ENCODE results near the gene SNRPD1.
"Not testable (repeated sequence)": the region's sequence is repeated elsewhere in the genome, so short reads cannot be mapped to it uniquely, and the experiment has no call there.

SNRPD1 gene

DNA sequence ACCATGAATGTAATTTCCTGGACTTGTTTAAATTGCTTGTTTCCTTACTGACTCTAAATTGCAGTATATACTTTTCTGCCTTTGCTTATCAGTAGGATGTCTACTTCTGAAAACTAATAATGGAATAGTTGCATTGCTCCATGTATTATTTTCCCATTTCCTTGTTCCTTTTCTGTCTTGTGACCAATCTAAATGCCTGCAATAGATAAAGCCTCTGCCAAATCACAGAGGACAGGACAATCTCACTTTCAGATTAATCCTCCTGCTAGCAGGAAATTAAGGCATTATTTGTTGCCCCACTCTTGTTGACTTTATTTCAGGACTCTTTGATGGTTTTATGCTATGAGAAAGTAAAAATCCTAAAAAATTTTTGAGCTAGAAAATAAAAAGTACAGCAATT, 6.9 kb upstream of the SNRPD1 start:
- H4K8ac ChIP-seq (ENCODE audit: low read depth, low read length) = no peak overlapping the region
- no peak overlapping the region for H3K14ac ChIP-seq (ENCODE audit: low read length)
- no peaks in the 10 kb centered on the region for H3K9me3 ChIP-seq (ENCODE audit: insufficient read depth, low read depth, low read length)
- no peak overlapping the region for H3K4me2 ChIP-seq (ENCODE audit: low read length)
- no peak overlapping the region for H3K4ac ChIP-seq (ENCODE audit: low read depth, low read length)
- H2AFZ ChIP-seq (ENCODE audit: insufficient read depth, low read length, poor library complexity) = no peak overlapping the region
- H3K36me3 ChIP-seq (ENCODE audit: control insufficient read depth in 1 of 2, insufficient read depth in 2 of 2, low read length in 2 of 2) = no peaks in the 10 kb centered on the region
- H2BK12ac ChIP-seq (ENCODE audit: low read length) = no peak overlapping the region
- H3K4me3 ChIP-seq (ENCODE audit: low read depth, low read length) = no peak overlapping the region
- H3K79me1 ChIP-seq (ENCODE audit: low read length) = peaks cover 6% of the 10 kb centered on the region
- no peak overlapping the region for H3K18ac ChIP-seq (ENCODE audit: low read length)
- H3K79me2 ChIP-seq (ENCODE audit: control insufficient read depth, insufficient read depth, low read length, poor library complexity) = peaks cover 2% of the 10 kb centered on the region
- H3K23ac ChIP-seq (ENCODE audit: low read length) = no peak overlapping the region
- peaks cover 3% of the 10 kb centered on the region in 2 experiments for H3K4me1 ChIP-seq (ENCODE audit: control insufficient read depth in 1 of 2, insufficient read depth in 2 of 2, low read length in 2 of 2)
- no peak overlapping the region for H4K12ac ChIP-seq (ENCODE audit: low read depth, low read length)
- no peak for DNase-seq
- no peak overlapping the region for H2BK120ac ChIP-seq (ENCODE audit: insufficient read depth, low read length, poor library complexity)
- no peaks in the 10 kb centered on the region for H3K27me3 ChIP-seq (ENCODE audit: insufficient read depth, low read length)
- no peak overlapping the region for H4K91ac ChIP-seq (ENCODE audit: low read depth, low read length)
- no peak overlapping the region for H2AK5ac ChIP-seq (ENCODE audit: low read length)
- H2BK5ac ChIP-seq (ENCODE audit: low read depth, low read length, poor library complexity) = no peak overlapping the region
- no peak overlapping the region for H3K27ac ChIP-seq (ENCODE audit: low read depth, low read length)
- no peak overlapping the region for H3K9ac ChIP-seq (ENCODE audit: low read length)

DNA sequence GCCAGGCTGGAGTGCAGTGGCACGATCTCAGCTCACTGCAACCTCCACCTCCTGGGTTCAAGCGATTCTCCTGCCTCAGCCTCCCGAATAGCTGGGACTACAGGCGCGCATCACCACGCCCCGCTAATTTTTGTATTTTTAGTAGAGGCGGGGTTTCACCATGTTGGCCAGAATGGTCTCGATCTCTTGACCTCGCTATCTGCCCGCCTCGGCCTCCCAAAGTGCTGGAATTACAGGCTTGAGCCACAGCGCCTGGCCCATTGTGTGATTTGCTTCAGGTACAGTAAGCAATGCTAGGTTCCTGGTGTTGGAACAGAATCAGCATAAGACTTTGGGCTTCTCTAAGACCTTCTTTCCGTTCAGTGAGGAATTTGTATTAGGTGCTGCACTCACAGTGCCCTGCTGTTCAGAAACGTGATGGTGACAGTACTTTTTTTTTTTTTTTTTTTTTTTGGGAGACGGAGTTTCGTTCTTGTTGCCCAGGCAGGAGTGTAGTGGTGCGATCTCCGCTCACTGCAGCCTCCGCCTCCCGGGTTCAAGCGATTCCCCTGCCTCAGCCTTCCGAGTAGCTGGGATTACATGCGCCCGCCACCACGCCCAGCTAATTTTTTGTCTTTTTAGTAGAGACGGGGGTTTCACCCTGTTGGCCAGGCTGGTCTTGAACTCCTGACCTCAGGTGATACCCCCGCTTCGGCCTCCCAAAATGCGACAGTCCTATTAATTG, 551 bp upstream of the SNRPD1 start:
- H2BK12ac ChIP-seq (ENCODE audit: low read length); H3K14ac ChIP-seq (ENCODE audit: low read length); H3K36me3 ChIP-seq (ENCODE audit: control insufficient read depth in 1 of 2, insufficient read depth in 2 of 2, low read length in 2 of 2); H3K79me1 ChIP-seq (ENCODE audit: low read length); H3K9ac ChIP-seq (ENCODE audit: low read length); H3K4me3 ChIP-seq (ENCODE audit: low read depth, low read length); H2AK5ac ChIP-seq (ENCODE audit: low read length); H3K27ac ChIP-seq (ENCODE audit: low read depth, low read length); H3K18ac ChIP-seq (ENCODE audit: low read length); H2BK120ac ChIP-seq (ENCODE audit: insufficient read depth, low read length, poor library complexity); H3K4me1 ChIP-seq (ENCODE audit: control insufficient read depth in 1 of 2, insufficient read depth in 2 of 2, low read length in 2 of 2); H4K12ac ChIP-seq (ENCODE audit: low read depth, low read length); H3K27me3 ChIP-seq (ENCODE audit: insufficient read depth, low read length); H4K91ac ChIP-seq (ENCODE audit: low read depth, low read length); H3K23ac ChIP-seq (ENCODE audit: low read length); H2AFZ ChIP-seq (ENCODE audit: insufficient read depth, low read length, poor library complexity); H2BK5ac ChIP-seq (ENCODE audit: low read depth, low read length, poor library complexity); H3K9me3 ChIP-seq (ENCODE audit: insufficient read depth, low read depth, low read length); H3K4ac ChIP-seq (ENCODE audit: low read depth, low read length): not testable (repeated sequence)
- peak in 1 of 2 donors; percentile 38 for DNase-seq
- Histone ChIP-seq H4K8ac (ENCODE audit: low read depth, low read length) (peak overlapping the region; percentile 18), H3K79me2 (ENCODE audit: control insufficient read depth, insufficient read depth, low read length, poor library complexity) (peaks cover 11% of the 10 kb centered on the region), H3K4me2 (ENCODE audit: low read length) (peak overlapping the region; percentile 13)
- no CpG with 5 or more reads among the region's 30 CpGs for WGBS (ENCODE audit: extremely low coverage, insufficient coverage, insufficient read length)

DNA sequence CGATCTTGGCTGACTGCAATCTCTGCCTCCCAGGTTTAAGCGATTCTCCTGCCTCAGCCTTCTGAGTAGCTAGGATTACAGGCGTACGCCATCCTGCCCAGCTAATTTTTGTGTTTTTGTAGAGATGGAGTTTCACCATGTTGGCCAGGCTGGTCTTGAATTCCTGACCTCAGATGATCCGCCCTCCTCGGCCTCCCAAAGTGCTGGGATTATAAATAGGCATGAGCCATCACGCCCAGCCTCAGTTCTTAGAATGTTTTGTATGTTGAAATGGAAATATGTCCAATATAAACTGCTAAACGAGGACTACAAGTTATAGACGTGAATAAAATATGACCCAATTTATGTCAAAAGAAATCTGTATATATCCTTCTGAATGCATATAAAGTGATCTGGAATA, 9.5 kb downstream of the SNRPD1 start:
- DNase-seq; H2BK5ac ChIP-seq (ENCODE audit: low read depth, low read length, poor library complexity); H4K12ac ChIP-seq (ENCODE audit: low read depth, low read length); H2BK12ac ChIP-seq (ENCODE audit: low read length); H3K4me1 ChIP-seq (ENCODE audit: control insufficient read depth in 1 of 2, insufficient read depth in 2 of 2, low read length in 2 of 2); H3K4ac ChIP-seq (ENCODE audit: low read depth, low read length); H3K79me1 ChIP-seq (ENCODE audit: low read length); H3K4me2 ChIP-seq (ENCODE audit: low read length); H2AFZ ChIP-seq (ENCODE audit: insufficient read depth, low read length, poor library complexity); H3K27me3 ChIP-seq (ENCODE audit: insufficient read depth, low read length); H3K9ac ChIP-seq (ENCODE audit: low read length); H4K8ac ChIP-seq (ENCODE audit: low read depth, low read length); H4K91ac ChIP-seq (ENCODE audit: low read depth, low read length); H3K14ac ChIP-seq (ENCODE audit: low read length); H2BK120ac ChIP-seq (ENCODE audit: insufficient read depth, low read length, poor library complexity); H3K9me3 ChIP-seq (ENCODE audit: insufficient read depth, low read depth, low read length); H3K18ac ChIP-seq (ENCODE audit: low read length); H3K27ac ChIP-seq (ENCODE audit: low read depth, low read length); H3K4me3 ChIP-seq (ENCODE audit: low read depth, low read length); H3K23ac ChIP-seq (ENCODE audit: low read length); H2AK5ac ChIP-seq (ENCODE audit: low read length): not testable (repeated sequence)
- WGBS (ENCODE audit: extremely low coverage, insufficient coverage, insufficient read length) = no CpG with 5 or more reads among the region's 9 CpGs
- H3K79me2 ChIP-seq (ENCODE audit: control insufficient read depth, insufficient read depth, low read length, poor library complexity) = peaks cover 11% of the 10 kb centered on the region
- H3K36me3 ChIP-seq (ENCODE audit: control insufficient read depth in 1 of 2, insufficient read depth in 2 of 2, low read length in 2 of 2) = peaks cover 22 to 32% of the 10 kb centered on the region in 2 experiments

DNA sequence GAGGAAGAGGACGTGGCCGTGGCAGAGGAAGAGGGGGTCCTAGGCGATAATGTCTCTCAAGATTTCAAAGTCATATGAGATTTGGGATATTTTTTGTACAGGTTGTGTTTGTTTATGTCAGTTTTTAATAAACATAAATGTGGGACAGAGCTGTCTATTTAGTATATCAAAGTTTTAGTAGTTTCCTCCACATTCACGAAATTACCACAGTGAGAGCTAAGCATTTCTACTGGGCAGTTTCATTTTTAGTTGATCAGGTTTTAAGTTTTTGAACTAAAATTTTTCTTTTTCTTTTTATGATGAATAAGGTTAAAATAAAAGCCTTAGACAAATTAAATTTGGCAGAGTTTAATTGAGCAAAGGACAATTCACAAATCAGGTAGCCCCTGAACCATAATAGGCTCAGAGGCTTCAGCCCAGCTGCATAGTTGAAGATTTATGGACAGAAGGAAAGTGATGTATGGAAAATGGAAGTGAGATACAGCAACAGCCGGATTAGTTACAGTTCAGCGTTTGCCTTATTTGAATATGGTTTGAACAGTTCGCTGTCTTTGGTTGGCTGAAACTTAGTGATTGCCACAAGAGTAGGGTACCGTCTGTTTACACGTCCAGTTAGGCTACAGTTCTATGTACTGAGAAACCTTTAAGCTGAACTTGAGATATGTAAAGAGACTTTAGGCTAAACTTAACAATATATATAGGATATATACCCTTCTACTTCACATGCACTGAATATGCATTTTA, 17.1 kb downstream of the SNRPD1 start:
- H3K23ac ChIP-seq (ENCODE audit: low read length) = no peak overlapping the region
- H3K4ac ChIP-seq (ENCODE audit: low read depth, low read length) = no peak overlapping the region
- DNase-seq = no peak
- no peak overlapping the region for H4K91ac ChIP-seq (ENCODE audit: low read depth, low read length)
- peaks cover 28 to 38% of the 10 kb centered on the region in 2 experiments for H3K36me3 ChIP-seq (ENCODE audit: control insufficient read depth in 1 of 2, insufficient read depth in 2 of 2, low read length in 2 of 2)
- no peak overlapping the region for H2BK12ac ChIP-seq (ENCODE audit: low read length)
- H3K27ac ChIP-seq (ENCODE audit: low read depth, low read length) = no peak overlapping the region
- H2BK120ac ChIP-seq (ENCODE audit: insufficient read depth, low read length, poor library complexity) = no peak overlapping the region
- no peak overlapping the region for H4K8ac ChIP-seq (ENCODE audit: low read depth, low read length)
- no CpG with 5 or more reads among the region's 9 CpGs for WGBS (ENCODE audit: extremely low coverage, insufficient coverage, insufficient read length)
- no peak overlapping the region for H3K14ac ChIP-seq (ENCODE audit: low read length)
- H4K12ac ChIP-seq (ENCODE audit: low read depth, low read length) = no peak overlapping the region
- no peaks in the 10 kb centered on the region for H3K27me3 ChIP-seq (ENCODE audit: insufficient read depth, low read length)
- H3K9ac ChIP-seq (ENCODE audit: low read length) = no peak overlapping the region
- H2BK5ac ChIP-seq (ENCODE audit: low read depth, low read length, poor library complexity) = no peak overlapping the region
- no peak overlapping the region for H2AK5ac ChIP-seq (ENCODE audit: low read length)
- no peaks in the 10 kb centered on the region for H3K9me3 ChIP-seq (ENCODE audit: insufficient read depth, low read depth, low read length)
- no peak overlapping the region for H3K4me3 ChIP-seq (ENCODE audit: low read depth, low read length)
- H3K4me1 ChIP-seq (ENCODE audit: control insufficient read depth in 1 of 2, insufficient read depth in 2 of 2, low read length in 2 of 2) = no peaks in the 10 kb centered on the region
- no peaks in the 10 kb centered on the region for H3K79me2 ChIP-seq (ENCODE audit: control insufficient read depth, insufficient read depth, low read length, poor library complexity)
- H3K79me1 ChIP-seq (ENCODE audit: low read length) = no peaks in the 10 kb centered on the region
- no peak overlapping the region for H3K4me2 ChIP-seq (ENCODE audit: low read length)
- H2AFZ ChIP-seq (ENCODE audit: insufficient read depth, low read length, poor library complexity) = no peak overlapping the region
- H3K18ac ChIP-seq (ENCODE audit: low read length) = no peak overlapping the region

Data from trophoblast cell (in vitro differentiated cells and primary cell).